H1 (cell line): ENCODE data around the gene ITGA8. TPM values are rescaled to one million over a fixed set of nuclear protein-coding genes. Genes with fewer than 3 reads are reported as not detected.

ENCODE experiments used
- CTCF ChIA-PET: fragments of 300-600 bp; sonication (Branson Sonifier 250); formaldehyde crosslinking; loops from one replicate; lab custom pipeline; 2021; ENCODE audit not compliant: partially characterized antibody; lab: Charles Lee
- POLR2A ChIA-PET: fragments of 300-600 bp; sonication (Branson Sonifier 250); formaldehyde crosslinking; loops from one replicate; lab custom pipeline; 2021; ENCODE audit warnings: inconsistent platforms; ENCODE audit not compliant: partially characterized antibody; lab: Charles Lee
- DNase-seq, 2 experiments: peaks; one replicate each; pipeline versions ENCODE4 v3.0.0 to v3.0.0-alpha.2; 2010 to 2022; ENCODE audit warnings: low spot score in 2 of 2, low read depth in 1 of 2, mixed read lengths in 1 of 2
- FAIRE-seq: peaks from 2 replicates; lab custom pipeline; 2011; peaks lifted over from hg19 to GRCh38; lab: Jason Lieb, UNC
- H2AFZ ChIP-seq: 2 replicates; pipeline ENCODE4 v1.8.1; 2012; ENCODE audit warnings: low read length, inconsistent platforms
- H2AK5ac ChIP-seq: 2 replicates; pipeline ENCODE4 v1.6.1; 2013; ENCODE audit warnings: low read depth, low read length
- H2BK120ac ChIP-seq: replicated peaks from 2 replicates; pipeline ENCODE3; 2013; ENCODE audit warnings: low read depth, low read length, inconsistent platforms
- H2BK12ac ChIP-seq: 2 replicates; pipeline ENCODE4 v1.6.1; 2013; ENCODE audit warnings: low read depth, low read length
- H2BK15ac ChIP-seq: 2 replicates; pipeline ENCODE4 v1.6.1; 2013; ENCODE audit warnings: low read length
- H2BK20ac ChIP-seq: 2 replicates; pipeline ENCODE4 v1.6.1; 2013; ENCODE audit warnings: low read length
- H2BK5ac ChIP-seq: 2 replicates; pipeline ENCODE4 v1.6.1; 2013; ENCODE audit warnings: low read depth, low read length
- H3K14ac ChIP-seq: 2 replicates; pipeline ENCODE4 v1.6.1; 2013; ENCODE audit warnings: inconsistent platforms; ENCODE audit not compliant: insufficient read length
- H3K18ac ChIP-seq: 2 replicates; pipeline ENCODE4 v1.6.1; 2013; ENCODE audit warnings: low read length; ENCODE audit errors: extremely low read depth
- H3K23ac ChIP-seq: 2 replicates; pipeline ENCODE4 v1.6.1; 2013; ENCODE audit warnings: inconsistent platforms; ENCODE audit not compliant: insufficient read length
- H3K23me2 ChIP-seq: 2 replicates; pipeline ENCODE4 v1.6.1; 2013; ENCODE audit warnings: low read depth, low read length
- H3K27ac ChIP-seq: 2 replicates; pipeline ENCODE4 v1.6.1; 2011; ENCODE audit warnings: low read depth, low read length, inconsistent platforms
- H3K27me3 ChIP-seq, 4 experiments: replicated peaks in 1 of 4; 1 replicate in 1 of 4; 2 replicates in 3 of 4; pipeline versions ENCODE4 v1.6.1 to v1.8.1; 2011 to 2013; ENCODE audit warnings: low read length in 3 of 4, mild to moderate bottlenecking in 3 of 4, inconsistent platforms in 2 of 4, mixed read lengths in 2 of 4, moderate library complexity in 1 of 4; ENCODE audit not compliant: control insufficient read depth in 3 of 4, insufficient read depth in 3 of 4; ENCODE audit errors: extremely low read depth in 1 of 4
- H3K36me3 ChIP-seq, 4 experiments: 2 replicates each; pipeline versions ENCODE4 v1.6.1 to v1.8.1; 2011 to 2013; ENCODE audit warnings: mild to moderate bottlenecking in 4 of 4, low read length in 3 of 4, moderate library complexity in 2 of 4, control low read depth in 1 of 4, inconsistent platforms in 1 of 4; ENCODE audit not compliant: insufficient read depth in 4 of 4, control insufficient read depth in 2 of 4
- H3K4ac ChIP-seq: replicated peaks from 2 replicates; pipeline ENCODE3; 2013; ENCODE audit warnings: low read length, low read depth, mixed read lengths, inconsistent platforms; ENCODE audit not compliant: insufficient read length
- H3K4me1 ChIP-seq, 4 experiments: replicated peaks in 1 of 4; 1 replicate in 1 of 4; 2 replicates in 3 of 4; pipeline versions ENCODE4 v1.6.1 to v1.8.1; 2011 to 2013; ENCODE audit warnings: low read length in 3 of 4, inconsistent platforms in 2 of 4, mixed read lengths in 1 of 4; ENCODE audit not compliant: insufficient read depth in 4 of 4, control insufficient read depth in 3 of 4
- H3K4me2 ChIP-seq, 2 experiments: 2 replicates each; pipeline versions ENCODE4 v1.6.1 to v1.8.1; 2011 to 2013; ENCODE audit warnings: low read depth in 2 of 2, low read length in 2 of 2, control low read depth in 1 of 2, inconsistent platforms in 1 of 2, mild to moderate bottlenecking in 1 of 2; ENCODE audit not compliant: insufficient read depth in 1 of 2
- H3K4me3 ChIP-seq, 4 experiments: fragments of 200-600, 300-600 bp in 1 of 4; sonication (generic), shearing (Covaris generic), sonication (Bioruptor Twin) in 1 of 4; 2 replicates each; pipeline versions ENCODE4 v1.5.1 to v1.8.1; 2011 to 2016; ENCODE audit warnings: low read length in 4 of 4, low read depth in 3 of 4, control low read depth in 2 of 4, inconsistent platforms in 2 of 4, mild to moderate bottlenecking in 2 of 4, mixed read lengths in 1 of 4, moderate library complexity in 1 of 4; ENCODE audit not compliant: insufficient read depth in 2 of 4; ENCODE audit errors: extremely low read depth in 1 of 4
- H3K56ac ChIP-seq: replicated peaks from 2 replicates; pipeline ENCODE3; 2013; ENCODE audit warnings: low read depth, mild to moderate bottlenecking, mixed read lengths, low read length, inconsistent platforms; ENCODE audit not compliant: insufficient read length
- H3K79me1 ChIP-seq: 2 replicates; pipeline ENCODE4 v1.6.1; 2013; ENCODE audit warnings: low read depth, low read length, control low read depth
- H3K79me2 ChIP-seq, 2 experiments: 2 replicates each; pipeline versions ENCODE4 v1.6.1 to v1.8.1; 2012 to 2013; ENCODE audit warnings: low read length in 2 of 2, mild to moderate bottlenecking in 2 of 2, inconsistent platforms in 1 of 2; ENCODE audit not compliant: insufficient read depth in 2 of 2, control insufficient read depth in 1 of 2
- H3K9ac ChIP-seq, 4 experiments: replicated peaks in 1 of 4; 1 replicate in 1 of 4; 2 replicates in 3 of 4; pipeline versions ENCODE4 v1.6.1 to v1.8.1; 2011 to 2013; ENCODE audit warnings: low read depth in 3 of 4, low read length in 3 of 4, control low read depth in 2 of 4, mild to moderate bottlenecking in 2 of 4, moderate library complexity in 2 of 4, inconsistent platforms in 1 of 4; ENCODE audit errors: extremely low read depth in 1 of 4
- H3K9me3 ChIP-seq, 2 experiments: 2 replicates each; pipeline versions ENCODE4 v1.6.1 to v1.8.1; 2012 to 2013; ENCODE audit warnings: mild to moderate bottlenecking in 2 of 2, moderate library complexity in 2 of 2, control low read depth in 1 of 2, inconsistent platforms in 1 of 2, low read depth in 1 of 2, low read length in 1 of 2, mixed read lengths in 1 of 2; ENCODE audit not compliant: insufficient read depth in 2 of 2
- H4K20me1 ChIP-seq, 2 experiments: replicated peaks in 1 of 2; 2 replicates each; pipeline versions ENCODE3 to v1.8.1; 2011 to 2013; ENCODE audit warnings: inconsistent platforms in 2 of 2, low read length in 2 of 2, mild to moderate bottlenecking in 1 of 2; ENCODE audit not compliant: insufficient read depth in 2 of 2, control insufficient read depth in 1 of 2
- H4K5ac ChIP-seq: 2 replicates; pipeline ENCODE4 v1.6.1; 2013; ENCODE audit warnings: low read length, low read depth, mixed read lengths, inconsistent platforms; ENCODE audit not compliant: insufficient read length
- H4K8ac ChIP-seq: 2 replicates; pipeline ENCODE4 v1.8.0; 2013; ENCODE audit warnings: mild to moderate bottlenecking, moderate library complexity, low read length, inconsistent platforms; ENCODE audit not compliant: insufficient read depth; ENCODE audit errors: extremely low read depth
- H4K91ac ChIP-seq: replicated peaks from 2 replicates; pipeline ENCODE3; 2013; ENCODE audit warnings: low read length, mixed read lengths, inconsistent platforms; ENCODE audit not compliant: insufficient read length
- CBX5 ChIP-seq: fragments of 300-800, 300-1000 bp; sonication (generic); IDR thresholded peaks from 2 replicates; pipeline ENCODE4 v1.7.1; 2016; ENCODE audit warnings: antibody characterized with exemption, low read length, low read depth
- CBX8 ChIP-seq: fragments of 300-800, 300-1000 bp; sonication (generic); IDR thresholded peaks from 2 replicates; pipeline ENCODE4 v1.7.1; 2016; ENCODE audit warnings: low read depth, low read length, borderline replicate concordance
- EGR1 ChIP-seq: IDR thresholded peaks from 2 replicates; pipeline ENCODE4 v1.6.1; 2011; ENCODE audit warnings: low read depth, low read length, borderline replicate concordance
- TBP ChIP-seq: IDR thresholded peaks from 2 replicates; pipeline ENCODE4 v1.6.1; 2011; ENCODE audit warnings: low read depth, low read length, improper control_type of control experiment
- WGBS, 2 experiments: shearing (Covaris generic) in 1 of 2; methylation state at CpG; one replicate each; pipeline versions ENCODE4 v1.1.6 to v1.1.7; 2013 to 2015; ENCODE audit warnings: low lambda C conversion rate in 2 of 2, mixed read lengths in 2 of 2, inconsistent platforms in 1 of 2, low coverage in 1 of 2, missing lambda C conversion rate in 1 of 2; ENCODE audit not compliant: insufficient replicate concordance in 2 of 2, insufficient coverage in 1 of 2, insufficient read length in 1 of 2; ENCODE audit errors: extremely low coverage in 1 of 2, missing lambda C conversion rate in 1 of 2; 5-methylcytosine and 5-hydroxymethylcytosine counted together
- polyA plus RNA-seq, 7 experiments: library from polyadenylated mRNA; depleted of rRNA in 3 of 7; stranded (reverse) in 5 of 7; unstranded in 2 of 7; fragments of >200 nt in 5 of 7; fragments of 200-250 nt in 2 of 7; gene quantifications; 1 replicate in 5 of 7; 2 replicates in 1 of 7; 4 replicates in 1 of 7; pipeline versions ENCODE4 v1.2.1 to v1.2.3, GENCODE V29; 2011 to 2013; ENCODE audit warnings: missing spikeins in 2 of 7, mixed read lengths in 2 of 7
- total RNA-seq: library from RNA; stranded (reverse); fragmentation: NEBNext Ultra II Directional; extraction: Animal tissue kit (Norgen Biotek cat#: 25700); gene quantifications from 2 replicates; pipeline ENCODE4 v1.2.1, GENCODE V29; 2021
- TF ChIP-seq, protein P1 (sequence below): IDR thresholded peaks from 2 replicates; pipeline ENCODE4 v1.6.1; 2012; ENCODE audit warnings: low read length, inconsistent platforms

ITGA8 gene
- total and polyA plus RNA-seq, 2 of the 8 experiments (the other 6 are each of a cell fraction or from before 2014, with no cell fraction given), result not detected

GRCh38 chr10:15562578-15562977, 157.1 kb downstream of the ITGA8 start:
- Histone ChIP-seq H3K79me1 (no peaks in the 10 kb centered on the region), H4K20me1 (no peaks in the 10 kb centered on the region), H3K14ac (no peak overlapping the region), H3K9me3 (no peaks in the 10 kb centered on the region), H2BK5ac (no peak overlapping the region), H2AK5ac (no peak overlapping the region), H3K9ac (no peak overlapping the region), H2BK120ac (no peak overlapping the region), H2BK12ac (no peak overlapping the region), H3K79me2 (no peaks in the 10 kb centered on the region), H3K23me2 (no peaks in the 10 kb centered on the region), H3K4me3 (no peak overlapping the region), H2AFZ (no peak overlapping the region), H3K56ac (no peak overlapping the region), H3K23ac (no peak overlapping the region), H4K5ac (no peak overlapping the region), H3K36me3 (no peaks in the 10 kb centered on the region), H3K4ac (no peak overlapping the region), H3K27ac (no peak overlapping the region), H4K91ac (no peak overlapping the region), H3K27me3 (no peaks in the 10 kb centered on the region), H2BK15ac (no peak overlapping the region), H3K4me1 (no peaks in the 10 kb centered on the region), H2BK20ac (no peak overlapping the region), H4K8ac (no peak overlapping the region), H3K4me2 (no peak overlapping the region), H3K18ac (no peak overlapping the region)
- WGBS, 2 experiments, result 94% methylated on average over 5 of the region's 5 CpGs; no CpG with 5 or more reads in 1 of the 2 experiments
- POLR2A ChIA-PET, result no interaction called here
- no peak for FAIRE-seq
- no peak for DNase-seq
- CTCF ChIA-PET, result interaction anchor here (1.3 kb wide), 1 partner anchor 157 kb away, joined by 3 read pairs; the partner anchor contains the start of gene ITGA8
- no peak for TF ChIP-seq TBP
- TF ChIP-seq EGR1, result no peak
- TF ChIP-seq, protein P1, sequence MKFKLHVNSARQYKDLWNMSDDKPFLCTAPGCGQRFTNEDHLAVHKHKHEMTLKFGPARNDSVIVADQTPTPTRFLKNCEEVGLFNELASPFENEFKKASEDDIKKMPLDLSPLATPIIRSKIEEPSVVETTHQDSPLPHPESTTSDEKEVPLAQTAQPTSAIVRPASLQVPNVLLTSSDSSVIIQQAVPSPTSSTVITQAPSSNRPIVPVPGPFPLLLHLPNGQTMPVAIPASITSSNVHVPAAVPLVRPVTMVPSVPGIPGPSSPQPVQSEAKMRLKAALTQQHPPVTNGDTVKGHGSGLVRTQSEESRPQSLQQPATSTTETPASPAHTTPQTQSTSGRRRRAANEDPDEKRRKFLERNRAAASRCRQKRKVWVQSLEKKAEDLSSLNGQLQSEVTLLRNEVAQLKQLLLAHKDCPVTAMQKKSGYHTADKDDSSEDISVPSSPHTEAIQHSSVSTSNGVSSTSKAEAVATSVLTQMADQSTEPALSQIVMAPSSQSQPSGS, result no peak
- no peak for TF ChIP-seq CBX5
- no peak for TF ChIP-seq CBX8
